Endothelial cell of umbilical vein (primary cell): ENCODE measurements around the gene RNF214. TPM values are rescaled to one million over a fixed set of nuclear protein-coding genes. Genes with fewer than 3 reads are reported as not detected.

Experiments used
- BruUV-seq: library from RNA; stranded (reverse); fragments of 400-500 nt; replicated peaks from 2 replicates; lab custom pipeline; 2021; lab: Mats Ljungman, UMichigan
- CTCF ChIA-PET: fragments of 300-600, 350-600 bp; sonication (Branson Sonifier 250); formaldehyde crosslinking; loops from one replicate; lab custom pipeline; 2021; ENCODE audit warnings: antibody characterized with exemption, inconsistent platforms; lab: Charles Lee
- POLR2A ChIA-PET: fragments of 300-600, 350-600 bp; sonication (Branson Sonifier 250); formaldehyde crosslinking; loops from one replicate; lab custom pipeline; 2021; ENCODE audit warnings: antibody characterized with exemption, inconsistent platforms; lab: Charles Lee
- DNase-seq: peaks from one replicate; pipeline ENCODE4 v3.0.0-alpha.2; 2011; ENCODE audit warnings: low read depth, low spot score
- FAIRE-seq: peaks from 2 replicates; lab custom pipeline; 2011; peaks lifted over from hg19 to GRCh38; lab: Jason Lieb, UNC
- H2AFZ ChIP-seq: 2 replicates; pipeline ENCODE4 v1.6.0; 2012; ENCODE audit warnings: low read depth, low read length, control low read depth, inconsistent platforms
- H3K27ac ChIP-seq: 2 replicates; pipeline ENCODE4 v1.5.1; 2011; ENCODE audit warnings: low read depth, mild to moderate bottlenecking, control low read depth, low read length, moderate library complexity; ENCODE audit not compliant: insufficient read depth
- H3K27me3 ChIP-seq, 2 experiments: 2 replicates each; pipeline versions ENCODE4 v1.6.0 to v1.6.1; 2011; ENCODE audit warnings: low read length in 2 of 2, mixed read lengths in 1 of 2; ENCODE audit not compliant: control insufficient read depth in 2 of 2, insufficient read depth in 2 of 2
- H3K36me3 ChIP-seq, 2 experiments: 2 replicates in 1 of 2; 3 replicates in 1 of 2; pipeline ENCODE4 v1.5.1; 2011; ENCODE audit warnings: low read length in 2 of 2, mild to moderate bottlenecking in 1 of 2, moderate library complexity in 1 of 2; ENCODE audit not compliant: control insufficient read depth in 2 of 2, insufficient read depth in 2 of 2; ENCODE audit errors: extremely low read depth in 1 of 2
- H3K4me1 ChIP-seq: 3 replicates; pipeline ENCODE4 v1.5.1; 2011; ENCODE audit warnings: mild to moderate bottlenecking, low read length; ENCODE audit not compliant: control insufficient read depth, insufficient read depth; ENCODE audit errors: extremely low read depth
- H3K4me2 ChIP-seq: 2 replicates; pipeline ENCODE4 v1.6.1; 2011; ENCODE audit warnings: low read length, control low read depth, mixed read lengths; ENCODE audit not compliant: insufficient read depth
- H3K4me3 ChIP-seq, 3 experiments: fragments of 200-600 bp in 1 of 3; sonication (generic), shearing (Covaris generic) in 1 of 3; replicated peaks in 1 of 3; 2 replicates each; pipeline ENCODE4 v1.5.1; 2011 to 2016; ENCODE audit warnings: control low read depth in 3 of 3, low read length in 3 of 3, mild to moderate bottlenecking in 2 of 3, inconsistent platforms in 1 of 3, low read depth in 1 of 3, moderate library complexity in 1 of 3; ENCODE audit not compliant: insufficient read depth in 1 of 3
- H3K79me2 ChIP-seq: 2 replicates; pipeline ENCODE4 v1.6.0; 2012; ENCODE audit warnings: low read length, inconsistent platforms; ENCODE audit not compliant: control insufficient read depth, insufficient read depth
- H3K9ac ChIP-seq: replicated peaks from 2 replicates; pipeline ENCODE3; 2011; ENCODE audit warnings: low read length, control low read depth; ENCODE audit not compliant: insufficient read depth; ENCODE audit errors: extremely low read depth
- H3K9me1 ChIP-seq: replicated peaks from 3 replicates; pipeline ENCODE4 v1.6.0; 2011; ENCODE audit warnings: mild to moderate bottlenecking, low read length; ENCODE audit not compliant: control insufficient read depth, insufficient read depth; ENCODE audit errors: extremely low read depth
- H3K9me3 ChIP-seq: replicated peaks from 2 replicates; pipeline ENCODE4 v1.5.1; 2012; ENCODE audit warnings: low read length, inconsistent platforms; ENCODE audit not compliant: control insufficient read depth, insufficient read depth
- H4K20me1 ChIP-seq: replicated peaks from 2 replicates; pipeline ENCODE3; 2011; ENCODE audit warnings: mild to moderate bottlenecking, low read length; ENCODE audit not compliant: control insufficient read depth, insufficient read depth; ENCODE audit errors: extremely low read depth
- CTCF ChIP-seq, 2 donors: IDR thresholded peaks; 1 replicate in 1 of 2; 2 replicates in 1 of 2; pipeline ENCODE4 v1.5.1; 2011; ENCODE audit warnings: low read length in 2 of 2, mild to moderate bottlenecking in 2 of 2, moderate library complexity in 2 of 2, control low read depth in 1 of 2, inconsistent platforms in 1 of 2, low read depth in 1 of 2; ENCODE audit not compliant: insufficient read depth in 1 of 2; ENCODE audit errors: extremely low read depth in 1 of 2
- EZH2 ChIP-seq: IDR thresholded peaks from 2 replicates; pipeline ENCODE4 v1.6.1; 2012; ENCODE audit warnings: borderline replicate concordance, low read depth, mild to moderate bottlenecking, moderate library complexity, low read length, inconsistent platforms; ENCODE audit not compliant: severe bottlenecking
- FOS ChIP-seq: IDR thresholded peaks from 2 replicates; pipeline ENCODE4 v1.6.1; 2011; ENCODE audit warnings: mild to moderate bottlenecking, low read length, moderate library complexity, borderline replicate concordance; ENCODE audit not compliant: insufficient read depth
- GATA2 ChIP-seq: IDR thresholded peaks from 2 replicates; pipeline ENCODE4 v1.7.0; 2011; ENCODE audit warnings: low read depth, mild to moderate bottlenecking, moderate library complexity, mixed read lengths, low read length; ENCODE audit not compliant: insufficient read length, insufficient read depth
- JUN ChIP-seq: IDR thresholded peaks from 2 replicates; pipeline ENCODE4 v1.6.1; 2011; ENCODE audit warnings: borderline replicate concordance, low read depth; ENCODE audit not compliant: insufficient read length, insufficient read depth
- MAX ChIP-seq: IDR thresholded peaks from 2 replicates; pipeline ENCODE4 v1.6.1; 2011; ENCODE audit not compliant: insufficient read depth, insufficient read length
- MYC ChIP-seq: IDR thresholded peaks from one replicate; pipeline ENCODE4 v1.6.1; 2011; ENCODE audit warnings: mild to moderate bottlenecking, low read depth, low read length
- POLR2A ChIP-seq: IDR thresholded peaks from 2 replicates; pipeline ENCODE4 v1.6.1; 2012; ENCODE audit warnings: low read depth, mild to moderate bottlenecking, control low read depth, low read length
- POLR2AphosphoS5 ChIP-seq: IDR thresholded peaks from 2 replicates; pipeline ENCODE4 v1.6.1; 2012; ENCODE audit warnings: low read depth, mild to moderate bottlenecking, control low read depth, low read length, moderate library complexity; ENCODE audit not compliant: insufficient read depth
- dilution Hi-C: fragments of 300-500 bp; cut with MboI; formaldehyde crosslinking; loops from one replicate; pipeline ENCODE4 v1.15.0; 2019; ENCODE audit warnings: low sequenced_read_pairs; ENCODE audit not compliant: extremely low pct_ligation_motif_present
- intact Hi-C: fragments of 100-400 bp; cut with micrococcal nuclease; formaldehyde crosslinking; loops from one replicate; pipeline ENCODE4 v1.10.0; 2022
- polyA plus RNA-seq, 4 experiments: library from polyadenylated mRNA; depleted of rRNA in 3 of 4; stranded (reverse) in 3 of 4; unstranded in 1 of 4; fragments of >200 nt; gene quantifications; 2 replicates each; pipeline versions ENCODE4 v1.2.1 to v1.2.3, GENCODE V29; 2011 to 2012; ENCODE audit warnings: missing spikeins in 1 of 4
- total RNA-seq: library from RNA; stranded (reverse); gene quantifications from 2 replicates; pipeline ENCODE4 v1.2.3, GENCODE V29; 2021

Gene RNF214
- total and polyA plus RNA-seq, 2 donors (not counting 3 experiments of a cell fraction or from before 2014, with no cell fraction given) = 24.3 to 28.2 TPM

- no peak overlapping the region for H3K9ac ChIP-seq
- BruUV-seq = no TSS peak
- H3K4me1 ChIP-seq = no peaks in the 10 kb centered on the region
- no peak overlapping the region for H2AFZ ChIP-seq
- DNase-seq (no peak), FAIRE-seq (no peak)
- ChIA-PET CTCF (no interaction called here), POLR2A (interaction anchor here (1.0 kb wide), 1 partner anchor 334 kb away, joined by 5 read pairs; no protein-coding TSS in a partner anchor)
- no peaks in the 10 kb centered on the region for H3K9me1 ChIP-seq
- no peaks in the 10 kb centered on the region for H3K79me2 ChIP-seq
- H4K20me1 ChIP-seq = no peaks in the 10 kb centered on the region
- no peak overlapping the region for H3K4me3 ChIP-seq
- no peaks in the 10 kb centered on the region for H3K9me3 ChIP-seq
- no peaks in the 10 kb centered on the region for H3K27me3 ChIP-seq
- no peak overlapping the region for H3K4me2 ChIP-seq
- TF ChIP-seq GATA2 (no peak), POLR2A (no peak), MYC (no peak), EZH2 (no peak), MAX (no peak), CTCF (IDR thresholded peaks at IDR 0.05; ENCODE audit: extremely low read depth in 1 of 2, insufficient read depth in 1 of 2, low read depth in 1 of 2, low read length in 2 of 2) (no peak), FOS (no peak), JUN (no peak), POLR2AphosphoS5 (no peak)
- H3K27ac ChIP-seq = no peak overlapping the region
- dilution Hi-C loops (no loop called here), intact Hi-C loops (no loop called here)
- H3K36me3 ChIP-seq = peaks cover 5 to 18% of the 10 kb centered on the region in 2 experiments
Observed at GRCh38 chr11:117292616-117293015, 60.1 kb downstream of the RNF214 start.
